HepG2 (cell line): ENCODE data around the gene VWCE. TPM values are rescaled to one million over a fixed set of nuclear protein-coding genes. Genes with fewer than 3 reads are reported as not detected.

Experiments used
- ATAC-seq: fragments of 200-7000 bp; cut with Tn5 transposase; 3 replicates; pipeline ENCODE4 v1.9.1; 2020; ENCODE audit warnings: mild to moderate bottlenecking, moderate library complexity
- BruUV-seq: library from RNA; stranded (reverse); fragments of 400-500 nt; replicated peaks from 2 replicates; lab custom pipeline; 2021; lab: Mats Ljungman, UMichigan
- CTCF ChIA-PET: fragments of 300-600 bp; formaldehyde crosslinking; extraction: SDS; loops from one replicate; lab custom pipeline; 2021; ENCODE audit warnings: low total read pairs, inconsistent platforms, low intra/inter-chr PET ratio; lab: Yijun Ruan, JAX
- POLR2A ChIA-PET: fragments of 350-600 bp; sonication (Branson Sonifier 250); formaldehyde crosslinking; loops from one replicate; lab custom pipeline; 2020; ENCODE audit warnings: antibody characterized with exemption, inconsistent platforms; lab: Yijun Ruan, JAX
- DNase-seq: peaks from one replicate; pipeline ENCODE4 v3.0.0-alpha.2; 2015; ENCODE audit warnings: low spot score
- FAIRE-seq: peaks from 3 replicates; lab custom pipeline; 2011; peaks lifted over from hg19 to GRCh38; lab: Jason Lieb, UNC
- H2AFZ ChIP-seq: one replicate; pipeline ENCODE4 v1.6.1; 2011; ENCODE audit warnings: low read length, inconsistent platforms
- H3K27ac ChIP-seq: fragments of 300-600 bp; 3 replicates; pipeline ENCODE4 v1.8.0; 2011; ENCODE audit warnings: mixed run types, mild to moderate bottlenecking, mixed read lengths, low read length, inconsistent platforms; ENCODE audit not compliant: insufficient read depth; ENCODE audit errors: extremely low read length
- H3K27me3 ChIP-seq, 2 experiments: fragments of 200-600 bp in 1 of 2; 2 replicates in 1 of 2; 3 replicates in 1 of 2; pipeline versions ENCODE4 v1.6.0 to v1.8.0; 2011; ENCODE audit warnings: low read length in 2 of 2, mild to moderate bottlenecking in 2 of 2, moderate library complexity in 2 of 2, inconsistent platforms in 1 of 2; ENCODE audit not compliant: insufficient read depth in 2 of 2, control insufficient read depth in 1 of 2
- H3K36me3 ChIP-seq, 2 experiments: fragments of 200-600 bp in 1 of 2; replicated peaks in 1 of 2; 2 replicates in 1 of 2; 3 replicates in 1 of 2; pipeline versions ENCODE4 v1.5.1 to v1.8.0; 2011; ENCODE audit warnings: low read length in 2 of 2, inconsistent platforms in 1 of 2; ENCODE audit not compliant: insufficient read depth in 2 of 2, control insufficient read depth in 1 of 2
- H3K4me1 ChIP-seq: 2 replicates; pipeline ENCODE4 v1.5.1; 2012; ENCODE audit warnings: low read length, inconsistent platforms; ENCODE audit not compliant: insufficient read depth
- H3K4me2 ChIP-seq: 2 replicates; pipeline ENCODE4 v1.6.0; 2011; ENCODE audit warnings: low read depth, low read length, inconsistent platforms
- H3K4me3 ChIP-seq, 3 experiments: fragments of 200-600 bp in 1 of 3; sonication (generic), shearing (Covaris generic) in 1 of 3; replicated peaks in 1 of 3; 2 replicates each; pipeline ENCODE4 v1.5.1; 2011 to 2016; ENCODE audit warnings: low read length in 3 of 3, inconsistent platforms in 2 of 3, low read depth in 2 of 3, mild to moderate bottlenecking in 2 of 3, control low read depth in 1 of 3, mixed read lengths in 1 of 3; ENCODE audit not compliant: insufficient read depth in 1 of 3
- H3K79me2 ChIP-seq: one replicate; pipeline ENCODE4 v1.6.1; 2011; ENCODE audit warnings: low read length, inconsistent platforms; ENCODE audit not compliant: insufficient read depth
- H3K9ac ChIP-seq: 2 replicates; pipeline ENCODE4 v1.6.0; 2011; ENCODE audit warnings: mild to moderate bottlenecking, low read depth, low read length, inconsistent platforms; ENCODE audit not compliant: insufficient read depth
- H3K9me3 ChIP-seq: 2 replicates; pipeline ENCODE4 v1.5.1; 2012; ENCODE audit warnings: mild to moderate bottlenecking, low read length
- H4K20me1 ChIP-seq: 2 replicates; pipeline ENCODE4 v1.6.0; 2011; ENCODE audit warnings: inconsistent platforms, mild to moderate bottlenecking, low read length, moderate library complexity; ENCODE audit not compliant: insufficient read depth
- GMEB2 ChIP-seq: IDR thresholded peaks from 2 replicates; pipeline ENCODE4 v1.6.1; 2016; ENCODE audit warnings: missing biosample characterization, missing genetic modification reagents, low read depth
- ISL2 ChIP-seq: sonication (generic); formaldehyde crosslinking; IDR thresholded peaks from 2 replicates; pipeline ENCODE4 v1.5.0; 2020; ENCODE audit warnings: missing genetic modification reagents
- POLR2AphosphoS2 ChIP-seq: IDR thresholded peaks from 2 replicates; pipeline ENCODE4 v1.6.1; 2011; ENCODE audit warnings: low read depth, low read length, improper control_type of control experiment
- ZNF10 ChIP-seq: sonication (generic); formaldehyde crosslinking; IDR thresholded peaks from 2 replicates; pipeline ENCODE4 v1.4.0; 2020; ENCODE audit warnings: mild to moderate bottlenecking, low read depth, missing genetic modification reagents, borderline replicate concordance
- ZNF160 ChIP-seq: sonication (generic); formaldehyde crosslinking; IDR thresholded peaks from 2 replicates; pipeline ENCODE4 v1.8.0; 2022; ENCODE audit warnings: mild to moderate bottlenecking, inconsistent platforms, missing genetic modification reagents
- ZNF3 ChIP-seq: IDR thresholded peaks from 2 replicates; pipeline ENCODE4 v1.7.0; 2017; ENCODE audit warnings: inconsistent platforms
- ZNF367 ChIP-seq: sonication (generic); formaldehyde crosslinking; IDR thresholded peaks from 2 replicates; pipeline ENCODE4 v1.4.0; 2020; ENCODE audit warnings: missing genetic modification reagents, borderline replicate concordance
- ZNF879 ChIP-seq: sonication (generic); formaldehyde crosslinking; IDR thresholded peaks from 2 replicates; pipeline ENCODE4 v1.8.1; 2023; ENCODE audit warnings: missing genetic modification reagents
- ZXDC ChIP-seq: sonication (generic); formaldehyde crosslinking; IDR thresholded peaks from 2 replicates; pipeline ENCODE4 v1.5.0; 2020; ENCODE audit warnings: mild to moderate bottlenecking, missing genetic modification reagents
- WGBS: methylation state at CpG from one replicate; pipeline ENCODE4 v1.1.6; 2017; ENCODE audit warnings: low lambda C conversion rate; 5-methylcytosine and 5-hydroxymethylcytosine counted together
- in situ Hi-C: cut with HindIII; loops from 2 replicates; pipeline ENCODE4 v1.10.0; 2017; ENCODE audit warnings: low pct_unique_long_range_greater_than_20kb; ENCODE audit not compliant: extremely low pct_ligation_motif_present
- intact Hi-C: fragments of 100-400 bp; cut with micrococcal nuclease; formaldehyde crosslinking; loops from one replicate; pipeline ENCODE4 v1.10.0; 2022; ENCODE audit not compliant: unreplicated experiment
- polyA plus RNA-seq, 8 experiments: library from polyadenylated mRNA; depleted of rRNA in 3 of 8; stranded (reverse) in 7 of 8; unstranded in 1 of 8; fragments of >200 nt; fragmentation: Illumina TruSeq in 4 of 8; extraction: Trizol in 4 of 8; gene quantifications; 2 replicates each; pipeline versions ENCODE4 v1.2.1 to v1.2.3, GENCODE V29; 2011 to 2016; ENCODE audit warnings: low read depth in 4 of 8, missing spikeins in 1 of 8, mixed read lengths in 1 of 8; ENCODE audit not compliant: insufficient read depth in 1 of 8
- total RNA-seq, 5 experiments: library from RNA; depleted of rRNA; stranded (reverse); fragments of >200 nt; fragmentation: Illumina TruSeq; extraction: Trizol; gene quantifications; 2 replicates each; pipeline ENCODE4 v1.2.3, GENCODE V29; 2016; ENCODE audit warnings: low read depth in 1 of 5
- TF ChIP-seq, protein P1 (sequence below): sonication (generic); formaldehyde crosslinking; IDR thresholded peaks from 2 replicates; pipeline ENCODE4 v1.8.0; 2022; ENCODE audit warnings: missing genetic modification reagents, low read depth, mild to moderate bottlenecking, borderline replicate concordance
- TF ChIP-seq, protein P2 (sequence below): sonication (generic); formaldehyde crosslinking; conservative IDR thresholded peaks from 2 replicates; pipeline ENCODE4 v1.4.0; 2020; ENCODE audit warnings: mild to moderate bottlenecking, missing genetic modification reagents, moderate library complexity
- TF ChIP-seq, protein P3 (sequence below): sonication (generic); formaldehyde crosslinking; IDR thresholded peaks from 2 replicates; pipeline ENCODE4 v1.5.0; 2020; ENCODE audit warnings: mild to moderate bottlenecking, missing genetic modification reagents, borderline replicate concordance

VWCE gene
- total and polyA plus RNA-seq, 2 of the 13 experiments (the other 11 are each of a cell fraction or from before 2014, with no cell fraction given): 27.6 to 58.3 TPM

DNA sequence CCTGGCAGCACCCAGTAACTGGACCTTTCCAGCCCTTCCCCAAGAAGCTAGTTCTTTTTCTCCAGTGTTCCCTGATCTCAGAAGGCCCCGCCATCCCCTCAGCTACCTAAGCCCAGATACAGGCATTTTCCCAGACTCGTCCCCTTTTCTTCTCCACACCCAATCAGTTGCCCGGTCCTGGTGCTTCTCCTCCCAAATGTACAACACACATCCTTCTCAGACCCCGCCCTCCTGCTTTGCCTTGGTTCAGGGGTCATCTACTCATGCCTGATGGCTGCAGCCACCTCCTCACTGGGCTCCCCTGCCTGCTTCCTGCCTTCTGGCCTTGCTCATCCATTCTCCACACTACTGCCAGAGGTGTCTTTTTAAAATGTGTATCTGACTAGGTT, 44.4 kb upstream of the VWCE start:
- H3K9me3 ChIP-seq: no peaks in the 10 kb centered on the region
- peaks cover 39 to 64% of the 10 kb centered on the region in 2 experiments for H3K36me3 ChIP-seq
- H3K4me3 ChIP-seq: no peak overlapping the region
- H3K4me1 ChIP-seq: peaks cover 25% of the 10 kb centered on the region
- no peak overlapping the region for H3K4me2 ChIP-seq
- H3K27ac ChIP-seq: no peak overlapping the region
- CTCF ChIA-PET: no interaction called here
- DNase-seq (no peak), FAIRE-seq (no peak), ATAC-seq (no peak)
- intact Hi-C loops: loop anchor here (10.0 kb wide), 1 partner anchor 85 kb away; no protein-coding TSS in a partner anchor
- in situ Hi-C loops: loop anchor here (5.0 kb wide), 1 partner anchor 48 kb away; no protein-coding TSS in a partner anchor
- H3K79me2 ChIP-seq: peaks cover 35% of the 10 kb centered on the region
- no TSS peak for BruUV-seq
- WGBS: 94% methylated on average over 4 of the region's 4 CpGs
- no peak overlapping the region for H3K9ac ChIP-seq
- H4K20me1 ChIP-seq: 0 out of 2 replicates have a peak, but pooled peaks cover 4% of the 10 kb centered on the region
- no peaks in the 10 kb centered on the region for H3K27me3 ChIP-seq
- POLR2A ChIA-PET: no interaction called here
- H2AFZ ChIP-seq: no peak overlapping the region
- TF ChIP-seq ZNF160 (CRISPR knock-in tag): no peak
- TF ChIP-seq, protein P1, sequence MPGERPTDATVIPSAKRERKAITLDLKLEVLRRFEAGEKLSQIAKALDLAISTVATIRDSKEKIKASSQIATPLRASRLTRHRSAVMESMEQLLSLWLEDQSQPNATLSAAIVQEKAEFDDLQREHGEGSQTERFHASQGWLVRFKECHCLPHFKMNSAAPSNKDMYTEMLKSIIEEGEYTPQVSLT (CRISPR knock-in tag): no peak
- TF ChIP-seq ZNF10 (CRISPR knock-in tag): no peak
- no peak for TF ChIP-seq ZNF367 (CRISPR knock-in tag)
- TF ChIP-seq, protein P2, sequence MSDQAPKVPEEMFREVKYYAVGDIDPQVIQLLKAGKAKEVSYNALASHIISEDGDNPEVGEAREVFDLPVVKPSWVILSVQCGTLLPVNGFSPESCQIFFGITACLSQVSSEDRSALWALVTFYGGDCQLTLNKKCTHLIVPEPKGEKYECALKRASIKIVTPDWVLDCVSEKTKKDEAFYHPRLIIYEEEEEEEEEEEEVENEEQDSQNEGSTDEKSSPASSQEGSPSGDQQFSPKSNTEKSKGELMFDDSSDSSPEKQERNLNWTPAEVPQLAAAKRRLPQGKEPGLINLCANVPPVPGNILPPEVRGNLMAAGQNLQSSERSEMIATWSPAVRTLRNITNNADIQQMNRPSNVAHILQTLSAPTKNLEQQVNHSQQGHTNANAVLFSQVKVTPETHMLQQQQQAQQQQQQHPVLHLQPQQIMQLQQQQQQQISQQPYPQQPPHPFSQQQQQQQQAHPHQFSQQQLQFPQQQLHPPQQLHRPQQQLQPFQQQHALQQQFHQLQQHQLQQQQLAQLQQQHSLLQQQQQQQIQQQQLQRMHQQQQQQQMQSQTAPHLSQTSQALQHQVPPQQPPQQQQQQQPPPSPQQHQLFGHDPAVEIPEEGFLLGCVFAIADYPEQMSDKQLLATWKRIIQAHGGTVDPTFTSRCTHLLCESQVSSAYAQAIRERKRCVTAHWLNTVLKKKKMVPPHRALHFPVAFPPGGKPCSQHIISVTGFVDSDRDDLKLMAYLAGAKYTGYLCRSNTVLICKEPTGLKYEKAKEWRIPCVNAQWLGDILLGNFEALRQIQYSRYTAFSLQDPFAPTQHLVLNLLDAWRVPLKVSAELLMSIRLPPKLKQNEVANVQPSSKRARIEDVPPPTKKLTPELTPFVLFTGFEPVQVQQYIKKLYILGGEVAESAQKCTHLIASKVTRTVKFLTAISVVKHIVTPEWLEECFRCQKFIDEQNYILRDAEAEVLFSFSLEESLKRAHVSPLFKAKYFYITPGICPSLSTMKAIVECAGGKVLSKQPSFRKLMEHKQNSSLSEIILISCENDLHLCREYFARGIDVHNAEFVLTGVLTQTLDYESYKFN: no peak
- TF ChIP-seq, protein P3, sequence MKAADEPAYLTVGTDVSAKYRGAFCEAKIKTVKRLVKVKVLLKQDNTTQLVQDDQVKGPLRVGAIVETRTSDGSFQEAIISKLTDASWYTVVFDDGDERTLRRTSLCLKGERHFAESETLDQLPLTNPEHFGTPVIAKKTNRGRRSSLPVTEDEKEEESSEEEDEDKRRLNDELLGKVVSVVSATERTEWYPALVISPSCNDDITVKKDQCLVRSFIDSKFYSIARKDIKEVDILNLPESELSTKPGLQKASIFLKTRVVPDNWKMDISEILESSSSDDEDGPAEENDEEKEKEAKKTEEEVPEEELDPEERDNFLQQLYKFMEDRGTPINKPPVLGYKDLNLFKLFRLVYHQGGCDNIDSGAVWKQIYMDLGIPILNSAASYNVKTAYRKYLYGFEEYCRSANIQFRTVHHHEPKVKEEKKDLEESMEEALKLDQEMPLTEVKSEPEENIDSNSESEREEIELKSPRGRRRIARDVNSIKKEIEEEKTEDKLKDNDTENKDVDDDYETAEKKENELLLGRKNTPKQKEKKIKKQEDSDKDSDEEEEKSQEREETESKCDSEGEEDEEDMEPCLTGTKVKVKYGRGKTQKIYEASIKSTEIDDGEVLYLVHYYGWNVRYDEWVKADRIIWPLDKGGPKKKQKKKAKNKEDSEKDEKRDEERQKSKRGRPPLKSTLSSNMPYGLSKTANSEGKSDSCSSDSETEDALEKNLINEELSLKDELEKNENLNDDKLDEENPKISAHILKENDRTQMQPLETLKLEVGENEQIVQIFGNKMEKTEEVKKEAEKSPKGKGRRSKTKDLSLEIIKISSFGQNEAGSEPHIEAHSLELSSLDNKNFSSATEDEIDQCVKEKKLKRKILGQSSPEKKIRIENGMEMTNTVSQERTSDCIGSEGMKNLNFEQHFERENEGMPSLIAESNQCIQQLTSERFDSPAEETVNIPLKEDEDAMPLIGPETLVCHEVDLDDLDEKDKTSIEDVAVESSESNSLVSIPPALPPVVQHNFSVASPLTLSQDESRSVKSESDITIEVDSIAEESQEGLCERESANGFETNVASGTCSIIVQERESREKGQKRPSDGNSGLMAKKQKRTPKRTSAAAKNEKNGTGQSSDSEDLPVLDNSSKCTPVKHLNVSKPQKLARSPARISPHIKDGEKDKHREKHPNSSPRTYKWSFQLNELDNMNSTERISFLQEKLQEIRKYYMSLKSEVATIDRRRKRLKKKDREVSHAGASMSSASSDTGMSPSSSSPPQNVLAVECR (CRISPR knock-in tag): no peak
- no peak for TF ChIP-seq ISL2 (CRISPR knock-in tag)
- no peak for TF ChIP-seq GMEB2
- no peak for TF ChIP-seq POLR2AphosphoS2
- no peak for TF ChIP-seq ZNF3 (CRISPR knock-in tag)
- no peak for TF ChIP-seq ZNF879 (CRISPR knock-in tag)
- TF ChIP-seq ZXDC: no peak
